Smooth muscle cell (in vitro differentiated cells): ENCODE data around the gene DCTD. TPM values are rescaled to one million over a fixed set of nuclear protein-coding genes. Genes with fewer than 3 reads are reported as not detected.

Experiments
- DNase-seq: peaks from one replicate; lab custom pipeline; 2025; ENCODE audit not compliant: unreplicated experiment; lab: John Stamatoyannopoulos, UW
- H2AFZ ChIP-seq: fragments of 200-600 bp; sonication (generic); 2 replicates; pipeline ENCODE4 v1.6.0; 2016; ENCODE audit warnings: antibody characterized with exemption, low read depth, mild to moderate bottlenecking
- H3F3A ChIP-seq: fragments of 200-600 bp; sonication (generic); 2 replicates; pipeline ENCODE4 v1.6.0; 2017; ENCODE audit warnings: antibody characterized with exemption, low read depth
- H3K27ac ChIP-seq: fragments of 200-600 bp; sonication (generic); 2 replicates; pipeline ENCODE4 v1.5.1; 2016; ENCODE audit warnings: low read depth, mild to moderate bottlenecking
- H3K27me3 ChIP-seq: fragments of 200-600 bp; sonication (generic); 2 replicates; pipeline ENCODE4 v1.6.1; 2016; ENCODE audit warnings: low read depth, mild to moderate bottlenecking
- H3K36me3 ChIP-seq: fragments of 200-600 bp; sonication (generic); 2 replicates; pipeline ENCODE4 v1.5.1; 2016; ENCODE audit warnings: low read depth
- H3K4me1 ChIP-seq: fragments of 200-600 bp; sonication (generic); 2 replicates; pipeline ENCODE4 v1.5.1; 2016; ENCODE audit warnings: low read depth
- H3K4me2 ChIP-seq: fragments of 200-600 bp; sonication (generic); 2 replicates; pipeline ENCODE4 v1.6.0; 2016; ENCODE audit warnings: mild to moderate bottlenecking
- H3K4me3 ChIP-seq: fragments of 200-600 bp; sonication (generic); 2 replicates; pipeline ENCODE4 v1.5.1; 2016; ENCODE audit warnings: mild to moderate bottlenecking
- H3K79me2 ChIP-seq: fragments of 200-600 bp; sonication (generic); 2 replicates; pipeline ENCODE4 v1.6.0; 2016; ENCODE audit warnings: low read depth, mild to moderate bottlenecking
- H3K9ac ChIP-seq: fragments of 200-600 bp; sonication (generic); 2 replicates; pipeline ENCODE4 v1.6.0; 2016; ENCODE audit warnings: low read depth
- H3K9me3 ChIP-seq: fragments of 200-600 bp; sonication (generic); replicated peaks from 2 replicates; pipeline ENCODE4 v1.5.1; 2016; ENCODE audit warnings: low read depth
- H4K20me1 ChIP-seq: fragments of 200-600 bp; sonication (generic); 2 replicates; pipeline ENCODE4 v1.6.0; 2016; ENCODE audit warnings: low read depth
- CTCF ChIP-seq: fragments of 200-600 bp; sonication (generic); IDR thresholded peaks from 2 replicates; pipeline ENCODE4 v1.5.1; 2017; ENCODE audit warnings: borderline replicate concordance, mild to moderate bottlenecking, antibody characterized with exemption; ENCODE audit not compliant: insufficient read depth, poor library complexity, severe bottlenecking
- WGBS: methylation state at CpG from one replicate; pipeline ENCODE4 v1.1.7; 2016; ENCODE audit warnings: low lambda C conversion rate; 5-methylcytosine and 5-hydroxymethylcytosine counted together
- polyA plus RNA-seq: library from polyadenylated mRNA; unstranded; fragments of >200 nt; fragmentation: Nextera tagmentation; extraction: Ambion mirVana; gene quantifications from 2 replicates; pipeline ENCODE4 v1.2.1, GENCODE V29; 2016
- total RNA-seq: library from RNA; depleted of rRNA; stranded (reverse); fragments of >200 nt; gene quantifications from 2 replicates; pipeline ENCODE4 v1.2.3, GENCODE V29; 2014

The DCTD gene
- total and polyA plus RNA-seq, 2 experiments from 2014 or later = 84.4 to 85.3 TPM

- Histone ChIP-seq H3K79me2 (no peaks in the 10 kb centered on the region), H3K4me3 (no peak overlapping the region), H3K9me3 (no peaks in the 10 kb centered on the region), H3K4me1 (no peaks in the 10 kb centered on the region), H3F3A (peaks cover 9% of the 10 kb centered on the region), H2AFZ (no peak overlapping the region), H3K36me3 (no peaks in the 10 kb centered on the region), H3K27ac (no peak overlapping the region), H3K9ac (no peak overlapping the region), H3K4me2 (no peak overlapping the region), H4K20me1 (no peaks in the 10 kb centered on the region), H3K27me3 (no peaks in the 10 kb centered on the region)
- no peak for DNase-seq
- 85% methylated on average over 3 of the region's 3 CpGs for WGBS
- no peak for TF ChIP-seq CTCF
Observed at GRCh38 chr4:182927505-182927904, 10.3 kb upstream of the DCTD start.

GRCh38 chr4:182925855-182926254, 8.7 kb upstream of the DCTD start:
- no peaks in the 10 kb centered on the region for H3K27me3 ChIP-seq
- WGBS = 88% methylated on average over 1 of the region's 1 CpG
- no peaks in the 10 kb centered on the region for H3K9me3 ChIP-seq
- TF ChIP-seq CTCF = no peak
- no peaks in the 10 kb centered on the region for H4K20me1 ChIP-seq
- no peak overlapping the region for H2AFZ ChIP-seq
- H3K4me3 ChIP-seq = no peak overlapping the region
- no peak for DNase-seq
- no peak overlapping the region for H3K27ac ChIP-seq
- H3K4me1 ChIP-seq = no peaks in the 10 kb centered on the region
- no peaks in the 10 kb centered on the region for H3K79me2 ChIP-seq
- H3F3A ChIP-seq = peaks cover 9% of the 10 kb centered on the region
- H3K4me2 ChIP-seq = no peak overlapping the region
- H3K9ac ChIP-seq = no peak overlapping the region
- H3K36me3 ChIP-seq = no peaks in the 10 kb centered on the region

- H3K27me3 ChIP-seq = no peaks in the 10 kb centered on the region
- no peaks in the 10 kb centered on the region for H3K36me3 ChIP-seq
- no peak overlapping the region for H3K4me2 ChIP-seq
- H3K4me1 ChIP-seq = no peaks in the 10 kb centered on the region
- H4K20me1 ChIP-seq = no peaks in the 10 kb centered on the region
- 37% methylated on average over 10 of the region's 10 CpGs for WGBS
- no peak overlapping the region for H3K27ac ChIP-seq
- H3K79me2 ChIP-seq = no peaks in the 10 kb centered on the region
- H3K4me3 ChIP-seq = no peak overlapping the region
- H3K9me3 ChIP-seq = no peaks in the 10 kb centered on the region
- no peak for DNase-seq
- no peak overlapping the region for H3K9ac ChIP-seq
- peak overlapping the region; percentile 57 for H2AFZ ChIP-seq
- peak; percentile 25 for TF ChIP-seq CTCF
- H3F3A ChIP-seq = peaks cover 9% of the 10 kb centered on the region
Observed at GRCh38 chr4:182925298-182925757, 8.1 kb upstream of the DCTD start.

- H4K20me1 ChIP-seq = no peaks in the 10 kb centered on the region
- 78% methylated on average over 7 of the region's 7 CpGs for WGBS
- TF ChIP-seq CTCF = no peak
- no peaks in the 10 kb centered on the region for H3K9me3 ChIP-seq
- H2AFZ ChIP-seq = peak overlapping the region; percentile 57
- H3K4me1 ChIP-seq = no peaks in the 10 kb centered on the region
- no peak for DNase-seq
- H3K79me2 ChIP-seq = no peaks in the 10 kb centered on the region
- no peak overlapping the region for H3K4me3 ChIP-seq
- H3K27ac ChIP-seq = no peak overlapping the region
- no peaks in the 10 kb centered on the region for H3K27me3 ChIP-seq
- peaks cover 9% of the 10 kb centered on the region for H3F3A ChIP-seq
- H3K36me3 ChIP-seq = no peaks in the 10 kb centered on the region
- no peak overlapping the region for H3K4me2 ChIP-seq
- H3K9ac ChIP-seq = no peak overlapping the region
Observed at GRCh38 chr4:182924497-182924896, 7.3 kb upstream of the DCTD start.
